ENCODE measurements around the gene MYLK. TPM values are rescaled to one million over a fixed set of nuclear protein-coding genes. Genes with fewer than 3 reads are reported as not detected.
A peak's percentile ranks its signal among the peaks of the same experiment; 100 is the strongest.

Gene MYLK
- total and polyA plus RNA-seq, 8 donors, result 35.1 to 916 (median 340) TPM

DNA sequence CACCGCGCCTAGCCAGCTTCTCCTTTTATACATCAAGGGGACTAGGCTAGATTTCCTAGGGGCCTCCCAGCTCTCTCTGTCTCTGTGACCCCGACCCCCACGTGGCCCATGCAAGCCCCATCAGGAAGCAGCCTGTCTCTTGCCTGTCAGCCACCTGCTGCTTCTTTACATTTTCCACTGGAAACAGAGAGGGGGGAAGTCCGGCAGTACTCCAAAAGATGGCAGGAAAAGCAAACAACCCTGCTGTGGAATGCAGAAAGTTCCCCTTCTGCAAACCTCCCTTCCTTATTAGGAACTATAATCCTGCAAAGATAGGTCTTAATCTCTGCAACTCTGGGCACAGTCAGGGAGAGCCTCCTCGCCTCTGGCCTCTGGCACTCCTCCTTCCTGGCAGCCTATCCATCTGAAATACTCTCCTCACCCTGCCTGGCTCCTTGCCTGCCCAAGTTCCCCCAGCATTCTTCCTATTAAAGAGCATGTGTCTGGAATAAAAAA, 251.9 kb downstream of the MYLK start:
- H3K36me3 ChIP-seq, result peaks cover 13 to 50% (median 24%) of the 10 kb centered on the region in 4 donors
- peaks cover 28 to 93% (median 57%) of the 10 kb centered on the region in 4 donors for H3K4me1 ChIP-seq
- H3K27me3 ChIP-seq, result no peaks in the 10 kb centered on the region
- peak in 1 of 2 donors; percentile 68 for DNase-seq
- TF ChIP-seq, protein P1, sequence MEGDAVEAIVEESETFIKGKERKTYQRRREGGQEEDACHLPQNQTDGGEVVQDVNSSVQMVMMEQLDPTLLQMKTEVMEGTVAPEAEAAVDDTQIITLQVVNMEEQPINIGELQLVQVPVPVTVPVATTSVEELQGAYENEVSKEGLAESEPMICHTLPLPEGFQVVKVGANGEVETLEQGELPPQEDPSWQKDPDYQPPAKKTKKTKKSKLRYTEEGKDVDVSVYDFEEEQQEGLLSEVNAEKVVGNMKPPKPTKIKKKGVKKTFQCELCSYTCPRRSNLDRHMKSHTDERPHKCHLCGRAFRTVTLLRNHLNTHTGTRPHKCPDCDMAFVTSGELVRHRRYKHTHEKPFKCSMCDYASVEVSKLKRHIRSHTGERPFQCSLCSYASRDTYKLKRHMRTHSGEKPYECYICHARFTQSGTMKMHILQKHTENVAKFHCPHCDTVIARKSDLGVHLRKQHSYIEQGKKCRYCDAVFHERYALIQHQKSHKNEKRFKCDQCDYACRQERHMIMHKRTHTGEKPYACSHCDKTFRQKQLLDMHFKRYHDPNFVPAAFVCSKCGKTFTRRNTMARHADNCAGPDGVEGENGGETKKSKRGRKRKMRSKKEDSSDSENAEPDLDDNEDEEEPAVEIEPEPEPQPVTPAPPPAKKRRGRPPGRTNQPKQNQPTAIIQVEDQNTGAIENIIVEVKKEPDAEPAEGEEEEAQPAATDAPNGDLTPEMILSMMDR (IDR thresholded peaks at IDR 0.05), result no peak
- TF ChIP-seq POLR2AphosphoS5 (IDR thresholded peaks at IDR 0.05) (no peak), EP300 (IDR thresholded peaks at IDR 0.05) (no peak), POLR2A (IDR thresholded peaks at IDR 0.05) (no peak)
- H3K27ac ChIP-seq, result peak overlapping the region in 4 of 5 donors; percentile 18 to 82 (median 38)
- no peaks in the 10 kb centered on the region for H3K9me3 ChIP-seq
- intact Hi-C loops (cut with DNase I; ENCODE audit: low total_unique reads), result no loop called here
- WGBS, 5 donors, result 42 to 49% (median 44%) methylated on average over 6 of the region's 6 CpGs
- no peak overlapping the region for H3K4me3 ChIP-seq

DNA sequence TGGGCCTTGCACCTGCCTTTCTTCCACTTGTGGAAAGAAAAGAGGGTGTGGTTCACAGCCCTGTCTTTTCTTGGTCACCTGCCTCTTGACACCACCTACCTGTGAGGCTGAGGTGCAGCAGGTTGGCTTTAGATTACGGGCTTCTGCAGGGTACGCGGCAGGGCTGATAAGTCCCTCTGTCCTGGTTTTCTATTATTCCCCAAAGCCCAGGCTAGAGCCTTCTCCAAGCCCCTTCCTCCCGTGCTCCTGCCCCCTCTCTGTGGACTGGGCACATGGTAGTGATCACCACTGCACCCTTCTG, 254.4 kb downstream of the MYLK start:
- TF ChIP-seq, protein P1 (IDR thresholded peaks at IDR 0.05), result no peak
- Histone ChIP-seq H3K4me1 (peaks cover 23 to 68% (median 40%) of the 10 kb centered on the region in 4 donors), H3K27ac (peak overlapping the region in 2 of 5 donors; percentile 60 to 82)

DNA sequence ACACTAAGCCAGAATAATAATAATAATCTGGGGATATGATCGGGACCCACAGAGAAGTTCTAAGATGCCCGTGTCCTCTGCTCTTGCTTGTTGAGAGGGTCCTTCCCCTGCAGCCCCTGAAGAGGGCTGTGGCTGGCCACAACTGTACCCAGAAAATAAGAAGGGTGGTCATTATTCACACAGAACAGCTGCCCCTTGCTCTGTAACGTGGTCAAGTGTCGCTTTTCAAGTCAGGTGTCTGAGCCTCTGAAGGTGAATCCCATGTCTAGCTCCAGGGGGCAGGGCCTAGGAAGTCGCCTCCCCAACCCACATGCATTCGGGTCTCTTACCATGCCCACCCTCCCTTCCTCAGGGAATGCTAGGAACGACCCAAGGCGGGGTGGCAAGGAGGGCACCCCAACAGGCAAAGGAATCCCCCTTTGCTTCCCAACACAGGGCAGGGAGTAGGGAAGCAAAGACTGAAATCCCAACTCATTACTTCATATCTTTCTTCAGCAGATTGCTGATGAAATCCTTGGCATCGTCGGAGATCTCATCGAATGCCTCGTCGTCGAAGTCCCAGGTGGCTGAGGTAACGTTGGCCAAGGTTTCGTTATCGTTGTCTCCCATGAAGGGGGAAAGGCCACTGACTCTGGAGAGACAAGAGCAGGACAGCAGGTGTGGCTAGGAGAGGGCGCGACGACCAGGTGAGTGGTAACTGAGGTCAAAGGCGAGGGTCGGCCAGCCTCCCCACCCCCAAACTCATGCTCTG, 255.0 kb downstream of the MYLK start:
- Histone ChIP-seq H3K27me3 (no peaks in the 10 kb centered on the region), H3K4me3 (no peak overlapping the region), H3K36me3 (peaks cover 18 to 61% (median 50%) of the 10 kb centered on the region in 4 donors), H3K27ac (peak overlapping the region in 2 of 5 donors; percentile 60 to 82), H3K9me3 (no peaks in the 10 kb centered on the region), H3K4me1 (peaks cover 18 to 63% (median 35%) of the 10 kb centered on the region in 4 donors)
- DNase-seq, result no peak
- WGBS, 5 donors, result 90 to 98% (median 95%) methylated on average over 22 of the region's 22 CpGs
- TF ChIP-seq, protein P1 (IDR thresholded peaks at IDR 0.05), result no peak
- no peak for TF ChIP-seq POLR2AphosphoS5 (IDR thresholded peaks at IDR 0.05)
- no peak for TF ChIP-seq POLR2A (IDR thresholded peaks at IDR 0.05)
- no peak for TF ChIP-seq EP300 (IDR thresholded peaks at IDR 0.05)
- intact Hi-C loops (cut with DNase I; ENCODE audit: low total_unique reads), result no loop called here

More for the DNA sequence above, 254.4 kb downstream of the MYLK start:
- peaks cover 18 to 61% (median 48%) of the 10 kb centered on the region in 4 donors for H3K36me3 ChIP-seq
- DNase-seq, result no peak
- H3K27me3 ChIP-seq, result no peaks in the 10 kb centered on the region
- H3K9me3 ChIP-seq, result no peaks in the 10 kb centered on the region
- intact Hi-C loops (cut with DNase I; ENCODE audit: low total_unique reads), result no loop called here
- 75 to 94% (median 82%) methylated on average over 4 of the region's 4 CpGs for whole genome bisulfite sequencing, 5 donors
- no peak overlapping the region for H3K4me3 ChIP-seq

DNA sequence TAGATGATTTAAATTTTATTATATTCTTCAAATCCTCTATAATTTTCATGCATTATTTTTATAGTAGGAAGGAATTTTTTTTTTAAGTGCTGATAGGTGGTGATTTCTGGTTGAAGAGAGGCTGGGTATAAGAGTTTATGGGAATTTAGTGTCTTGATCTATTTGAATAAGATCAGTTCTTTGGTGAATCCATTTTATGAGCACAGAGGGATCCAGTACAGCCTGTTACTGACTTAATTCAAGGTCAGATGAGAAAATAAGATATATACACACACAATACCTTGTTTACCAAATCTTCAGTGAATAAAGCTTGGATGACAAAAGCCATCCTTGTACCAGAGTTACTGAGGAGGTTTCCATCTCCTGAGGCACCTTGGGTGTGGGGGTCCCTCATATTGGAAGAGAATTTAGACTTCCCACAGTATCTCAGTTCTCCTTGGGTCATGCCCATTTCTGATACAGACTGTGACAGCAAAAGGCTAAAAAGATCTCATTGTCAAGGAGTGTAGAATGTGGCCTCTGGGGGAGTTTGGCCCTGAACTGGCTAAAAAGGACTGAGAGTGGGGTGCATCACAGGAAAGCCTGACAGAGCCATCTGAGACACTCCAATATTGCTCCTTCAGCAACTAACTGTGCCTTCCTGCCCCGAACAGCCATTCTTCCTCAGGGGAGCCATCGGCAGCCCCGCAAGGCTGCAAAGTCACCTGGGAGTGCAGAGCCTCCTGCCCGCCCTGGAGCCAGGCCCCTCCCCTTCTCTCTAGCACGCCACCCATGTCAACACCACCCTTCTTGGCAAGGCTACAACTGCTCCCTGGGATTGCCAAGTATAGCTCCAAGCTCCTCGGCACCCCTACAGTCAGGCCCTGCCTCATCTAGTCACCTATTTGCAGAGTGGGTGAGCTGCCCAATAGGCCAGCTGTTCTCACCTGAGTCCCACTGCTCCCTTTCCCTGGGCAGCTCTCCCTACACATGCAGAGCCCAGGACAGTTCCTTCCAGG, 256.2 kb downstream of the MYLK start:
- intact Hi-C loops (cut with DNase I; ENCODE audit: low total_unique reads), result no loop called here
- Histone ChIP-seq H3K4me1 (peaks cover 11 to 51% (median 30%) of the 10 kb centered on the region in 4 donors), H3K4me3 (no peak overlapping the region), H3K36me3 (peaks cover 18 to 63% (median 52%) of the 10 kb centered on the region in 4 donors), H3K27ac (peak overlapping the region in 2 of 5 donors; percentile 60 to 82), H3K27me3 (no peaks in the 10 kb centered on the region), H3K9me3 (no peaks in the 10 kb centered on the region)
- 37 to 72% (median 41%) methylated on average over 6 of the region's 6 CpGs for WGBS, 5 donors
- TF ChIP-seq POLR2A (IDR thresholded peaks at IDR 0.05) (no peak), POLR2AphosphoS5 (IDR thresholded peaks at IDR 0.05) (peak in 2 of 3 donors; percentile 16 to 52), EP300 (IDR thresholded peaks at IDR 0.05) (no peak)
- peak in 1 of 2 donors; percentile 85 for DNase-seq

All from stomach (tissue), 9 donors.